Measurements from ENCODE around the gene ATG9A.

The ATG9A gene

GRCh38 chr2:219221957-219222518 lies 7.4 kb downstream of the ATG9A start:
- no peak for DNase-seq

- DNase-seq = no peak
Observed at GRCh38 chr2:219220652-219221402, 8.6 kb downstream of the ATG9A start.

- no peak for DNase-seq
Observed at GRCh38 chr2:219219784-219220532, 9.5 kb downstream of the ATG9A start.

- no peak for DNase-seq
Observed at GRCh38 chr2:219218732-219219701, 10.4 kb downstream of the ATG9A start, which contains the start of gene ABCB6. ABCB6 (minus strand) TSS chr2:219218958; CDS start chr2:219218673, 285 bp downstream.

- no peak for DNase-seq
Observed at GRCh38 chr2:219218217-219218731, 11.2 kb downstream of the ATG9A start.

GRCh38 chr2:219216535-219216915 lies 12.9 kb downstream of the ATG9A start:
- no peak for DNase-seq

GRCh38 chr2:219215871-219216534 lies 13.4 kb downstream of the ATG9A start:
- DNase-seq = no peak

GRCh38 chr2:219214786-219215185 lies 14.7 kb downstream of the ATG9A start:
- no peak for DNase-seq

GRCh38 chr2:219214141-219214540 lies 15.3 kb downstream of the ATG9A start:
- DNase-seq = no peak

- no peak for DNase-seq
Observed at GRCh38 chr2:219213486-219214071, 15.9 kb downstream of the ATG9A start.

GRCh38 chr2:219213026-219213415 lies 16.4 kb downstream of the ATG9A start:
- no peak for DNase-seq

GRCh38 chr2:219210886-219211362 lies 18.5 kb downstream of the ATG9A start:
- DNase-seq = no peak

- no peak for DNase-seq
Observed at GRCh38 chr2:219210196-219210885, 19.1 kb downstream of the ATG9A start.

GRCh38 chr2:219209236-219210195 lies 19.9 kb downstream of the ATG9A start:
- DNase-seq = peak; percentile 60

- no peak for DNase-seq
Observed at GRCh38 chr2:219207884-219208740, 21.3 kb downstream of the ATG9A start.

- DNase-seq = no peak
Observed at GRCh38 chr2:219207134-219207883, 22.1 kb downstream of the ATG9A start.

- peak; percentile 79 for DNase-seq
Observed at GRCh38 chr2:219206328-219207133, 22.9 kb downstream of the ATG9A start, which contains the start of gene ZFAND2B. ZFAND2B (plus strand) TSS chr2:219206782; CDS start chr2:219206988, 206 bp downstream.

Data from GF-D8 (cell line).